GM23338 (cell line): Measurements from ENCODE around the gene BRI3. TPM values are rescaled to one million over a fixed set of nuclear protein-coding genes. Genes with fewer than 3 reads are reported as not detected.

Experiments used
- ATAC-seq: fragments of 200-7000 bp; cut with Tn5 transposase; 3 replicates; pipeline ENCODE4 v1.9.1; 2020
- DNase-seq: peaks from one replicate; pipeline ENCODE4 v3.0.0-alpha.2; 2015; ENCODE audit warnings: low spot score
- H2AFZ ChIP-seq: fragments of 200-600 bp; sonication (generic); 2 replicates; pipeline ENCODE4 v1.8.0; 2016; ENCODE audit warnings: antibody characterized with exemption, mild to moderate bottlenecking, moderate library complexity
- H3F3A ChIP-seq: fragments of 200-600 bp; sonication (generic); replicated peaks from 2 replicates; pipeline ENCODE4 v1.8.0; 2017; ENCODE audit warnings: antibody characterized with exemption, mixed run types, low read depth
- H3K27ac ChIP-seq: fragments of 200-600 bp; sonication (generic); 2 replicates; pipeline ENCODE4 v1.6.1; 2016; ENCODE audit warnings: low read depth
- H3K27me3 ChIP-seq: fragments of 200-600 bp; sonication (generic); 2 replicates; pipeline ENCODE4 v1.8.0; 2016; ENCODE audit warnings: mild to moderate bottlenecking, mixed run types, moderate library complexity; ENCODE audit not compliant: insufficient read depth
- H3K36me3 ChIP-seq: fragments of 200-600 bp; sonication (generic); 2 replicates; pipeline ENCODE4 v1.8.0; 2016; ENCODE audit warnings: mild to moderate bottlenecking; ENCODE audit not compliant: insufficient read depth
- H3K4me1 ChIP-seq: fragments of 200-600 bp; sonication (generic); 2 replicates; pipeline ENCODE4 v1.8.0; 2016; ENCODE audit warnings: mild to moderate bottlenecking, moderate library complexity; ENCODE audit not compliant: insufficient read depth
- H3K4me2 ChIP-seq: fragments of 200-600 bp; sonication (generic); 2 replicates; pipeline ENCODE4 v1.7.1; 2017; ENCODE audit warnings: mixed run types
- H3K4me3 ChIP-seq: fragments of 200-600 bp; sonication (generic); 2 replicates; pipeline ENCODE4 v1.6.1; 2016; ENCODE audit warnings: mixed run types
- H3K79me2 ChIP-seq: fragments of 200-600 bp; sonication (generic); replicated peaks from 2 replicates; pipeline ENCODE4 v1.8.0; 2017; ENCODE audit warnings: mild to moderate bottlenecking; ENCODE audit not compliant: insufficient read depth
- H3K9me2 ChIP-seq: fragments of 200-600 bp; sonication (generic); 2 replicates; pipeline ENCODE4 v1.8.0; 2017; ENCODE audit not compliant: insufficient read depth
- H4K20me1 ChIP-seq: fragments of 200-600 bp; sonication (generic); replicated peaks from 2 replicates; pipeline ENCODE4 v1.8.0; 2017; ENCODE audit warnings: mild to moderate bottlenecking; ENCODE audit not compliant: insufficient read depth
- H3K27ac Mint-ChIP-seq: 2 replicates; pipeline ENCODE4 v1.8.0; 2020; ENCODE audit warnings: inconsistent platforms, mild to moderate bottlenecking, moderate library complexity, mixed read lengths
- H3K27me3 Mint-ChIP-seq: 3 replicates; pipeline ENCODE4 v1.8.0; 2022; ENCODE audit warnings: low read depth, mild to moderate bottlenecking, moderate library complexity, mixed read lengths, inconsistent platforms; ENCODE audit not compliant: insufficient read depth, poor library complexity
- H3K36me3 Mint-ChIP-seq: 3 replicates; pipeline ENCODE4 v1.8.0; 2021; ENCODE audit warnings: low read depth, mild to moderate bottlenecking, inconsistent platforms, moderate library complexity, mixed read lengths
- H3K4me1 Mint-ChIP-seq: 3 replicates; pipeline ENCODE4 v1.8.0; 2020; ENCODE audit warnings: mild to moderate bottlenecking, inconsistent platforms, mixed read lengths
- H3K4me3 Mint-ChIP-seq: 3 replicates; pipeline ENCODE4 v1.8.0; 2021; ENCODE audit warnings: moderate library complexity, mild to moderate bottlenecking, inconsistent platforms, mixed read lengths
- H3K9me3 Mint-ChIP-seq: 3 replicates; pipeline ENCODE4 v1.8.0; 2020; ENCODE audit warnings: moderate library complexity, mild to moderate bottlenecking, inconsistent platforms, mixed read lengths
- CREB1 ChIP-seq: fragments of 250-450 bp; sonication (Bioruptor Pico); IDR thresholded peaks from 2 replicates; pipeline ENCODE4 v1.5.0; 2020; ENCODE audit warnings: low read depth, mild to moderate bottlenecking, moderate library complexity
- EZH2 ChIP-seq: fragments of 200-600 bp; sonication (generic); IDR thresholded peaks from one replicate; pipeline ENCODE4 v1.8.0; 2017; ENCODE audit warnings: antibody characterized with exemption, mild to moderate bottlenecking, low read depth; ENCODE audit not compliant: unreplicated experiment
- EZH2phosphoT487 ChIP-seq: fragments of 200-600 bp; sonication (generic); IDR thresholded peaks from one replicate; pipeline ENCODE4 v1.8.1; 2018; ENCODE audit warnings: antibody characterized with exemption; ENCODE audit not compliant: unreplicated experiment
- JUNB ChIP-seq: IDR thresholded peaks from one replicate; pipeline ENCODE4 v1.6.1; 2016; ENCODE audit warnings: antibody characterized with exemption; ENCODE audit not compliant: unreplicated experiment
- NANOG ChIP-seq: IDR thresholded peaks from 2 replicates; pipeline ENCODE4 v1.6.1; 2016; ENCODE audit warnings: antibody characterized with exemption, borderline replicate concordance
- POLR2AphosphoS5 ChIP-seq: IDR thresholded peaks from 2 replicates; pipeline ENCODE4 v1.6.1; 2016; ENCODE audit warnings: antibody characterized with exemption, low read depth
- ZNF114 ChIP-seq: fragments of 250-450 bp; sonication (Bioruptor Pico); IDR thresholded peaks from 2 replicates; pipeline ENCODE4 v1.5.0; 2020; ENCODE audit warnings: mild to moderate bottlenecking, moderate library complexity
- ZNF331 ChIP-seq: fragments of 250-450 bp; sonication (Bioruptor Pico); IDR thresholded peaks from 2 replicates; pipeline ENCODE4 v1.5.0; 2020; ENCODE audit warnings: low read depth, mild to moderate bottlenecking, moderate library complexity
- polyA plus RNA-seq: library from polyadenylated mRNA; unstranded; fragments of >200 nt; fragmentation: Nextera tagmentation; extraction: Ambion mirVana; gene quantifications from 2 replicates; pipeline ENCODE4 v1.2.1, GENCODE V29; 2016
- total RNA-seq: library from RNA; depleted of rRNA; stranded (reverse); fragments of >200 nt; shearing (Covaris generic); gene quantifications from 2 replicates; pipeline ENCODE4 v1.2.3, GENCODE V29; 2014
- TF ChIP-seq, protein P1 (sequence below): IDR thresholded peaks from one replicate; pipeline ENCODE4 v1.6.1; 2018; ENCODE audit warnings: antibody characterized with exemption; ENCODE audit not compliant: unreplicated experiment
- TF ChIP-seq, protein P2 (sequence below): IDR thresholded peaks from 2 replicates; pipeline ENCODE4 v1.6.1; 2016; ENCODE audit warnings: antibody characterized with exemption
- TF ChIP-seq, protein P3 (sequence below), 2 experiments: fragments of 200-600 bp in 1 of 2; sonication (generic) in 1 of 2; conservative IDR thresholded peaks; 2 replicates each; pipeline versions ENCODE4 v1.5.1 to v1.6.1; 2016 to 2017; ENCODE audit warnings: antibody characterized with exemption in 2 of 2, low read depth in 2 of 2, mild to moderate bottlenecking in 2 of 2, moderate library complexity in 1 of 2

Gene BRI3
- total and polyA plus RNA-seq, 2 experiments from 2014 or later, result 21.7 to 66.1 TPM

DNA sequence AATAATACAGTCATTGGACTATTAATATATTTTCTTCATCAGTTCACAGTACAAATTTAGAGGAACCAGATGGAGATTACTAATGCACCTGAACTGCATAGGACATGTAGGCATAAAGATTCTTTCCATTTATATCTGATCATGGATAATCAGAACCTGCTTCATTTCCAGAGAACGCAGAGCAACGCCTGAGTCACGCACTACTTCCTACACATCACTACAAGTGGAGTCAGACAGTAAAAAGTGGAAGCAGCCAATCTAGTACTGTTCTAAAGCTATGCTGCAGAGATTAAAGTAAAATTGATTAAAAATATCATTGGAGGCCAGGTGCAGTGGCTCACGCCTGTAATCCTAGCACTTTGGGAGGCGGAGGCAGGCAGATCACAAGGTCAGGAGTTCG lies 43.3 kb downstream of the BRI3 start:
- no peak for ATAC-seq
- TF ChIP-seq JUNB (no peak), ZNF331 (CRISPR knock-in tag) (no peak), CREB1 (CRISPR knock-in tag) (no peak), ZNF114 (CRISPR knock-in tag) (no peak), EZH2 (no peak)
- TF ChIP-seq, protein P1, sequence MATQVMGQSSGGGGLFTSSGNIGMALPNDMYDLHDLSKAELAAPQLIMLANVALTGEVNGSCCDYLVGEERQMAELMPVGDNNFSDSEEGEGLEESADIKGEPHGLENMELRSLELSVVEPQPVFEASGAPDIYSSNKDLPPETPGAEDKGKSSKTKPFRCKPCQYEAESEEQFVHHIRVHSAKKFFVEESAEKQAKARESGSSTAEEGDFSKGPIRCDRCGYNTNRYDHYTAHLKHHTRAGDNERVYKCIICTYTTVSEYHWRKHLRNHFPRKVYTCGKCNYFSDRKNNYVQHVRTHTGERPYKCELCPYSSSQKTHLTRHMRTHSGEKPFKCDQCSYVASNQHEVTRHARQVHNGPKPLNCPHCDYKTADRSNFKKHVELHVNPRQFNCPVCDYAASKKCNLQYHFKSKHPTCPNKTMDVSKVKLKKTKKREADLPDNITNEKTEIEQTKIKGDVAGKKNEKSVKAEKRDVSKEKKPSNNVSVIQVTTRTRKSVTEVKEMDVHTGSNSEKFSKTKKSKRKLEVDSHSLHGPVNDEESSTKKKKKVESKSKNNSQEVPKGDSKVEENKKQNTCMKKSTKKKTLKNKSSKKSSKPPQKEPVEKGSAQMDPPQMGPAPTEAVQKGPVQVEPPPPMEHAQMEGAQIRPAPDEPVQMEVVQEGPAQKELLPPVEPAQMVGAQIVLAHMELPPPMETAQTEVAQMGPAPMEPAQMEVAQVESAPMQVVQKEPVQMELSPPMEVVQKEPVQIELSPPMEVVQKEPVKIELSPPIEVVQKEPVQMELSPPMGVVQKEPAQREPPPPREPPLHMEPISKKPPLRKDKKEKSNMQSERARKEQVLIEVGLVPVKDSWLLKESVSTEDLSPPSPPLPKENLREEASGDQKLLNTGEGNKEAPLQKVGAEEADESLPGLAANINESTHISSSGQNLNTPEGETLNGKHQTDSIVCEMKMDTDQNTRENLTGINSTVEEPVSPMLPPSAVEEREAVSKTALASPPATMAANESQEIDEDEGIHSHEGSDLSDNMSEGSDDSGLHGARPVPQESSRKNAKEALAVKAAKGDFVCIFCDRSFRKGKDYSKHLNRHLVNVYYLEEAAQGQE, result no peak
- no peak overlapping the region for H3K4me3 Mint-ChIP-seq

DNA sequence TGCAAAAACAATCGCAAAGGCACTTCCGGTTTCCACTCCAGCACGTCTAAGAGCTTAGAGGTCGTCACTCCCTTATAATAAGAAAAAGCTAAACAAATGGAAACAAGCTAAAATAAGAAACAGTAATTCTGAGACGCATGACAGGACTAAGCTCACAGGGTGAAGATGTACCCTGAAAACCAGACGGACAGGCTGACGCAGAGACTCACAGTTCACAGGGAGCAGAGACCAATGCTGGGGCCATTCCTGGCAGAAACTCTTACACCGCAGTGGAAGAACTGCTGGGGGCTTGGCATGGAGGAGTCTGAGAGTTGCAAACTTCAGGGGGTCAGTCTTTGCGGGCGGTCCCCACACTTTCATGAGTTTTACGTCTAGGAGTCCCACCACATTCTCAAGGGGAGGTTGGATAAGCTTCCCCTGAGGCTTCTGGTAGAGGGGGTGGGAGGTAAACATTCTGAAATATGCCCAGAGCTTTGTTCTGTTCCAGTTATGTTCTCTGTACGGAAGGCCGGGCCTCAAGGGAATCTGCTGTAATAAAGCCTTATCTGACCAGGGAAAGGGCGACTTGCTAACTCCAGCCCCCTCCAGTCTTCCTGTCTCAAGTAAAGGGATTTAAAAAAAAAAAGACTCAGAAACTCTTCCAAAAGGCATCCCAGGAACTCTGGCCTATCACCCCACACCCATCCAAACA lies 47.8 kb downstream of the BRI3 start:
- ATAC-seq (no peak), DNase-seq (no peak)
- H3K4me3 ChIP-seq, result no peak overlapping the region
- peaks cover 25% of the 10 kb centered on the region for H3K36me3 Mint-ChIP-seq
- H3K27me3 Mint-ChIP-seq, result peaks cover 6% of the 10 kb centered on the region
- H3K4me3 Mint-ChIP-seq, result no peak overlapping the region; the same call in 2 of the 3 replicates
- no peaks in the 10 kb centered on the region for H3F3A ChIP-seq
- H2AFZ ChIP-seq, result no peak overlapping the region
- H3K27me3 ChIP-seq, result no peaks in the 10 kb centered on the region
- no peaks in the 10 kb centered on the region for H3K9me2 ChIP-seq
- H3K4me2 ChIP-seq, result no peak overlapping the region
- peak overlapping the region; percentile 28 for H3K27ac ChIP-seq
- H3K4me1 Mint-ChIP-seq, result peaks cover 17% of the 10 kb centered on the region
- H3K36me3 ChIP-seq, result no peaks in the 10 kb centered on the region
- peaks cover 4% of the 10 kb centered on the region for H3K4me1 ChIP-seq
- peak overlapping the region; percentile 43; the same call in 1 of the 2 replicates for H3K27ac Mint-ChIP-seq
- peaks cover 2% of the 10 kb centered on the region; the same call in 2 of the 3 replicates for H3K9me3 Mint-ChIP-seq
- peaks cover 47% of the 10 kb centered on the region for H3K79me2 ChIP-seq
- peaks cover 13% of the 10 kb centered on the region; the same call in 1 of the 2 replicates for H4K20me1 ChIP-seq
- TF ChIP-seq, protein P2, sequence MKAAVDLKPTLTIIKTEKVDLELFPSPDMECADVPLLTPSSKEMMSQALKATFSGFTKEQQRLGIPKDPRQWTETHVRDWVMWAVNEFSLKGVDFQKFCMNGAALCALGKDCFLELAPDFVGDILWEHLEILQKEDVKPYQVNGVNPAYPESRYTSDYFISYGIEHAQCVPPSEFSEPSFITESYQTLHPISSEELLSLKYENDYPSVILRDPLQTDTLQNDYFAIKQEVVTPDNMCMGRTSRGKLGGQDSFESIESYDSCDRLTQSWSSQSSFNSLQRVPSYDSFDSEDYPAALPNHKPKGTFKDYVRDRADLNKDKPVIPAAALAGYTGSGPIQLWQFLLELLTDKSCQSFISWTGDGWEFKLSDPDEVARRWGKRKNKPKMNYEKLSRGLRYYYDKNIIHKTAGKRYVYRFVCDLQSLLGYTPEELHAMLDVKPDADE, result no peak
- TF ChIP-seq NANOG (no peak), EZH2 (no peak), POLR2AphosphoS5 (no peak), EZH2phosphoT487 (no peak)
- TF ChIP-seq, protein P3, sequence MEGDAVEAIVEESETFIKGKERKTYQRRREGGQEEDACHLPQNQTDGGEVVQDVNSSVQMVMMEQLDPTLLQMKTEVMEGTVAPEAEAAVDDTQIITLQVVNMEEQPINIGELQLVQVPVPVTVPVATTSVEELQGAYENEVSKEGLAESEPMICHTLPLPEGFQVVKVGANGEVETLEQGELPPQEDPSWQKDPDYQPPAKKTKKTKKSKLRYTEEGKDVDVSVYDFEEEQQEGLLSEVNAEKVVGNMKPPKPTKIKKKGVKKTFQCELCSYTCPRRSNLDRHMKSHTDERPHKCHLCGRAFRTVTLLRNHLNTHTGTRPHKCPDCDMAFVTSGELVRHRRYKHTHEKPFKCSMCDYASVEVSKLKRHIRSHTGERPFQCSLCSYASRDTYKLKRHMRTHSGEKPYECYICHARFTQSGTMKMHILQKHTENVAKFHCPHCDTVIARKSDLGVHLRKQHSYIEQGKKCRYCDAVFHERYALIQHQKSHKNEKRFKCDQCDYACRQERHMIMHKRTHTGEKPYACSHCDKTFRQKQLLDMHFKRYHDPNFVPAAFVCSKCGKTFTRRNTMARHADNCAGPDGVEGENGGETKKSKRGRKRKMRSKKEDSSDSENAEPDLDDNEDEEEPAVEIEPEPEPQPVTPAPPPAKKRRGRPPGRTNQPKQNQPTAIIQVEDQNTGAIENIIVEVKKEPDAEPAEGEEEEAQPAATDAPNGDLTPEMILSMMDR (conservative IDR thresholded peaks at IDR 0.05; ENCODE audit: low read depth in 2 of 2), result no peak

More for the DNA sequence above, 43.3 kb downstream of the BRI3 start:
- Histone ChIP-seq H3K9me2 (no peaks in the 10 kb centered on the region), H3K27me3 (no peaks in the 10 kb centered on the region), H3K4me2 (no peak overlapping the region), H2AFZ (no peak overlapping the region), H3K4me1 (peaks cover 19% of the 10 kb centered on the region), H3K4me3 (no peak overlapping the region), H3K79me2 (peaks cover 73% of the 10 kb centered on the region), H3K27ac (0 out of 2 replicates have a peak overlapping the region, but pooled peaks have one; percentile 21), H3F3A (no peaks in the 10 kb centered on the region), H4K20me1 (peaks cover 15% of the 10 kb centered on the region), H3K36me3 (no peaks in the 10 kb centered on the region)
- Mint-ChIP-seq H3K27ac (no peak overlapping the region), H3K4me1 (peaks cover 38% of the 10 kb centered on the region), H3K36me3 (peaks cover 3% of the 10 kb centered on the region; the same call in 2 of the 3 replicates), H3K27me3 (peaks cover 1% of the 10 kb centered on the region), H3K9me3 (no peaks in the 10 kb centered on the region)
- DNase-seq, result no peak
